ENCODE results near the gene SMG6.

The SMG6 gene

DNA sequence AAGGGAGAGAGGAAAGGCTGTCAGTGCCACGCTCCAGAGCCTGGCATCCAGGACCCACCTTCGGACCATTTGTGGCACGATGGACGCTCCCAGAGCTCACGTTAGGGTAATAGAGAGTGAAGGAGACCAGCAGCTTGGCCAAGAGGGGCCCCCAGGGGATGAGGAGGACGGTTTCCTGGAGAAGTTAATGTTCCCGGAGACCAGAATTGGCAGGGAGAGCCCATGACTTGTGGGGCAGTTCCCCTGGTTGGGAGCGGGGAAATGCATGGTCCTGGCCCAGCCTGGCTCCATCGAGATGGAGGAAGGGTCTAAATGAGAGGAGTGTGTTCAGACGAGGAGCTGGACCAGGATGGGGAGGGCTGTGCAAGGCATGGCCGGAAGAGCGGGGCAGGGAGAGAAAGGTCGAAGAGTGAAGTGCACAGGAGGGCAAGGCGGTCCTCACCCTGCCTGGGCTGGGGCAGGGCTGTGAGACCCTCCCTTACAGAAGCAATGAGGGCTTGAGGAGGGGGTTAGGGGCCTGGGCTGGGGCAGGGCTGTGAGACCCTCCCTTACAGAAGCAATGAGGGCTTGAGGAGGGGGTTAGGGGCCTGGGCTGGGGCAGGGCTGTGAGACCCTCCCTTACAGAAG lies 251.5 kb downstream of the SMG6 start:
- TF ChIP-seq ZBTB7A (IDR thresholded peaks at IDR 0.05; ENCODE audit: low read depth), result no peak
- TF ChIP-seq EP300 (IDR thresholded peaks at IDR 0.05; ENCODE audit: borderline replicate concordance), result no peak
- TF ChIP-seq TEAD4 (IDR thresholded peaks at IDR 0.05), result no peak
- TF ChIP-seq RAD21 (IDR thresholded peaks at IDR 0.05; ENCODE audit: low read depth), result no peak
- TF ChIP-seq, protein P1, sequence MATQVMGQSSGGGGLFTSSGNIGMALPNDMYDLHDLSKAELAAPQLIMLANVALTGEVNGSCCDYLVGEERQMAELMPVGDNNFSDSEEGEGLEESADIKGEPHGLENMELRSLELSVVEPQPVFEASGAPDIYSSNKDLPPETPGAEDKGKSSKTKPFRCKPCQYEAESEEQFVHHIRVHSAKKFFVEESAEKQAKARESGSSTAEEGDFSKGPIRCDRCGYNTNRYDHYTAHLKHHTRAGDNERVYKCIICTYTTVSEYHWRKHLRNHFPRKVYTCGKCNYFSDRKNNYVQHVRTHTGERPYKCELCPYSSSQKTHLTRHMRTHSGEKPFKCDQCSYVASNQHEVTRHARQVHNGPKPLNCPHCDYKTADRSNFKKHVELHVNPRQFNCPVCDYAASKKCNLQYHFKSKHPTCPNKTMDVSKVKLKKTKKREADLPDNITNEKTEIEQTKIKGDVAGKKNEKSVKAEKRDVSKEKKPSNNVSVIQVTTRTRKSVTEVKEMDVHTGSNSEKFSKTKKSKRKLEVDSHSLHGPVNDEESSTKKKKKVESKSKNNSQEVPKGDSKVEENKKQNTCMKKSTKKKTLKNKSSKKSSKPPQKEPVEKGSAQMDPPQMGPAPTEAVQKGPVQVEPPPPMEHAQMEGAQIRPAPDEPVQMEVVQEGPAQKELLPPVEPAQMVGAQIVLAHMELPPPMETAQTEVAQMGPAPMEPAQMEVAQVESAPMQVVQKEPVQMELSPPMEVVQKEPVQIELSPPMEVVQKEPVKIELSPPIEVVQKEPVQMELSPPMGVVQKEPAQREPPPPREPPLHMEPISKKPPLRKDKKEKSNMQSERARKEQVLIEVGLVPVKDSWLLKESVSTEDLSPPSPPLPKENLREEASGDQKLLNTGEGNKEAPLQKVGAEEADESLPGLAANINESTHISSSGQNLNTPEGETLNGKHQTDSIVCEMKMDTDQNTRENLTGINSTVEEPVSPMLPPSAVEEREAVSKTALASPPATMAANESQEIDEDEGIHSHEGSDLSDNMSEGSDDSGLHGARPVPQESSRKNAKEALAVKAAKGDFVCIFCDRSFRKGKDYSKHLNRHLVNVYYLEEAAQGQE (IDR thresholded peaks at IDR 0.05; ENCODE audit: low read depth), result no peak
- TF ChIP-seq TAF1 (IDR thresholded peaks at IDR 0.05; ENCODE audit: low read depth), result no peak
- no peak for TF ChIP-seq CREB1 (IDR thresholded peaks at IDR 0.05; ENCODE audit: low read depth)
- TF ChIP-seq CEBPB (IDR thresholded peaks at IDR 0.05), result no peak

DNA sequence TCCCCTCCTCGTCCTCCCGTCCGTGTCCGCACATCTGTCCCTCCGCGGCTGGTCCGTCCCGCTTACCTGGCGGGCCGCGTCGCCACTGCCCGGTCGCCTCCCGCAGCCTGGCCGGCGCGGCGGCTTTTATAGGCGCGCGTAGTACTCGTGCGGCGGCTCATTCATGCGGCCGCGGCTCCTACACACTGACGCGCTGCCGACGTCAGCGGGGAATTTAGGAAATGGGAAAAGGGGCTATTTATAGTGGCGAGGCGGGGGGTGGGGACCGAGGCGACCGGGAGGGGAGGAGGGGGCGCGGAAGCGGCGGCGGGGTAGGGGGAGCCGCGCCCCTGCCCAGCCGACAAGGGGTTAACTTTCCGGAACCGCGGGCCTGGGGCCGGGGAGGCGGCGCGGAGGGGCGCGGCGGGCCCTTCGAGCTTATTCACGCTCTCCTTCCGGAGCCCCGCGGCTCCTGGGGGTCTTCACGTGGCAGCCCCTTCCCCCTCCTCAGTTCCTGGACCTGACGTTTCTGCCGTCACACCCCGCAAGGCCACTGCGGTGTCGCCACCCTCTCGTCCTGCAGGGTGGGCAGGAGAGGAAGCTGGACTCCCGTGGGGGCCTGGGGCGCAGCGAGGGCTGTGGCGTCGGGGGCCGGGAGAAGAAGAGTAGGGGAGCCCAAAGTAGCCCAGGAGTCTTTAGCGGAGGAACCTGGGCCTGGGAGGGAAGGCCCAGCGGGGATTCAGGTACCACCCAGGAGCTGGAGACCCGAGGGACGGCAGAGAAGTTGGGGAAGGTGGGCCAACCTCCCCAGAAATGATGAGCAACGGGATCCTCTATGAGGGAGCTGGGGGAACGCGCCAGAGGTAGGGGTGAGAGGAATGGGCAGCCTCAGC lies 252.3 kb downstream of the SMG6 start:
- no peak for TF ChIP-seq FOXM1 (IDR thresholded peaks at IDR 0.05; ENCODE audit: borderline replicate concordance, low read depth)
- TF ChIP-seq TEAD4 (IDR thresholded peaks at IDR 0.05), result no peak
- no peak for TF ChIP-seq CEBPB (IDR thresholded peaks at IDR 0.05)
- no peak for TF ChIP-seq TAF1 (IDR thresholded peaks at IDR 0.05; ENCODE audit: low read depth)
- no peak for TF ChIP-seq EP300 (IDR thresholded peaks at IDR 0.05; ENCODE audit: borderline replicate concordance)
- TF ChIP-seq NFIC (IDR thresholded peaks at IDR 0.05), result no peak
- TF ChIP-seq ZBTB7A (IDR thresholded peaks at IDR 0.05; ENCODE audit: low read depth), result peak; percentile 57; the same call in 1 of the 2 replicates
- no peak for TF ChIP-seq TCF12 (IDR thresholded peaks at IDR 0.05; ENCODE audit: low read depth)
- TF ChIP-seq, protein P1 (IDR thresholded peaks at IDR 0.05; ENCODE audit: low read depth), result no peak
- TF ChIP-seq, protein P2, sequence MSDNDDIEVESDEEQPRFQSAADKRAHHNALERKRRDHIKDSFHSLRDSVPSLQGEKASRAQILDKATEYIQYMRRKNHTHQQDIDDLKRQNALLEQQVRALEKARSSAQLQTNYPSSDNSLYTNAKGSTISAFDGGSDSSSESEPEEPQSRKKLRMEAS (IDR thresholded peaks at IDR 0.05), result no peak; the same call in 1 of the 2 replicates
- TF ChIP-seq, protein P3, sequence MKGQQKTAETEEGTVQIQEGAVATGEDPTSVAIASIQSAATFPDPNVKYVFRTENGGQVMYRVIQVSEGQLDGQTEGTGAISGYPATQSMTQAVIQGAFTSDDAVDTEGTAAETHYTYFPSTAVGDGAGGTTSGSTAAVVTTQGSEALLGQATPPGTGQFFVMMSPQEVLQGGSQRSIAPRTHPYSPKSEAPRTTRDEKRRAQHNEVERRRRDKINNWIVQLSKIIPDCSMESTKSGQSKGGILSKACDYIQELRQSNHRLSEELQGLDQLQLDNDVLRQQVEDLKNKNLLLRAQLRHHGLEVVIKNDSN (IDR thresholded peaks at IDR 0.05), result no peak
- TF ChIP-seq YY1 (IDR thresholded peaks at IDR 0.05; ENCODE audit: low read depth), result no peak
- TF ChIP-seq EGR1 (IDR thresholded peaks at IDR 0.05), result no peak
- peak; percentile 38; the same call in 1 of the 2 replicates for TF ChIP-seq CREB1 (IDR thresholded peaks at IDR 0.05; ENCODE audit: low read depth)
- TF ChIP-seq RAD21 (IDR thresholded peaks at IDR 0.05; ENCODE audit: low read depth), result no peak

DNA sequence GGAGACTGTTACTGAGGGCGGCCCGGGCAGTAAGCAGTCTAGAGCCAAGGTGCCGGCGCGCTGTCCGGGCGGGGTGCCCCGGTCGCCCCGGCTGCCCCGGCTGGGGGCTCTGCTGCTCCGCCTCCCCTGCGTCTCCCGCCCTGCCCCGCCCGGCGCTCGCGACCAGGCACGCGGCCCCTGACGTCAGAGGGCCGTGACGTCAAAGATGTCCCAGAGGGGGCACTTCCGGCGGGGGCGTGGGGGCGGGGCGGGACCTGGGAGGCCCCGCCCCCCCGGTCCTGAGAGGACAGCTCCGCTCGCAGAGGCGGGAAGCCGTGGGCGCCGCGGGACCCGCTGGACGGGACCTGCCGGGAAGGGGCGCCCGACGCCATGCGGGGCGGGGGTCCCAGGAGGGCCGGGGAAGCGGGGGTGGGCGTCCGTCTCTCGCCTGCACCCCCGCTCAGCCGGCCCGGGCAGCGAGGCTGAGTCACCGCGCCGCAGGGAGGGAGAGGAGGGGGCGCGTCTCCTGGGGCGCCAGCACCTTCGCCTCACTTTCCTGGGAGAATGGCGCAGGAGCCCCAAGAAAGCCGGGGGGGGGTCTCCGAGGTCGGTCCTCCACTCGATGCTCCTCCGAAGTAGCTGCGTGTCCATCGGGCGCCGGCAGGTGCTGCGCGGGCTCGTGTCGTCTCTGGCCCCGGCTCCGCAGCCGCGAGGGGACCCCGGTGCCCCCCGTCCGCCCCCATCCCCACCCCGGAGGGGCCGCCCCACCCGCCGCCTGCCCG lies 253.1 kb downstream of the SMG6 start:
- TF ChIP-seq CEBPB (IDR thresholded peaks at IDR 0.05), result no peak
- peak; percentile 87 for TF ChIP-seq CREB1 (IDR thresholded peaks at IDR 0.05; ENCODE audit: low read depth)
- TF ChIP-seq, protein P3 (IDR thresholded peaks at IDR 0.05), result peak; percentile 48
- TF ChIP-seq YY1 (IDR thresholded peaks at IDR 0.05; ENCODE audit: low read depth), result no peak
- TF ChIP-seq, protein P2 (IDR thresholded peaks at IDR 0.05), result peak; percentile 95
- TF ChIP-seq ZBTB7A (IDR thresholded peaks at IDR 0.05; ENCODE audit: low read depth), result peak; percentile 81
- TF ChIP-seq NFIC (IDR thresholded peaks at IDR 0.05), result no peak
- no peak; the same call in 1 of the 2 replicates for TF ChIP-seq EP300 (IDR thresholded peaks at IDR 0.05; ENCODE audit: borderline replicate concordance)
- TF ChIP-seq, protein P1 (IDR thresholded peaks at IDR 0.05; ENCODE audit: low read depth), result peak; percentile 55
- no peak for TF ChIP-seq TEAD4 (IDR thresholded peaks at IDR 0.05)
- TF ChIP-seq TAF1 (IDR thresholded peaks at IDR 0.05; ENCODE audit: low read depth), result no peak
- TF ChIP-seq TCF12 (IDR thresholded peaks at IDR 0.05; ENCODE audit: low read depth), result 0 out of 2 replicates have a peak, but pooled peaks have one; percentile 17
- TF ChIP-seq EGR1 (IDR thresholded peaks at IDR 0.05), result peak; percentile 34; the same call in 1 of the 2 replicates
- TF ChIP-seq RAD21 (IDR thresholded peaks at IDR 0.05; ENCODE audit: low read depth), result no peak
- no peak for TF ChIP-seq FOXM1 (IDR thresholded peaks at IDR 0.05; ENCODE audit: borderline replicate concordance, low read depth)

All from Ishikawa (cell line).